IMR-90 (cell line): Measurements from ENCODE around the gene SYNGR2. TPM values are rescaled to one million over a fixed set of nuclear protein-coding genes. Genes with fewer than 3 reads are reported as not detected.

Experiments used
- ATAC-seq: fragments of 200-7000 bp; cut with Tn5 transposase; 2 replicates; pipeline ENCODE4 v1.9.1; 2020; ENCODE audit warnings: low read depth, mild to moderate bottlenecking, moderate library complexity
- BruUV-seq: library from RNA; stranded (reverse); fragments of 400-500 nt; replicated peaks from 2 replicates; lab custom pipeline; 2021; lab: Mats Ljungman, UMichigan
- CTCF ChIA-PET: fragments of 300-600 bp; formaldehyde crosslinking; extraction: SDS; loops from one replicate; lab custom pipeline; 2021; ENCODE audit warnings: antibody characterized with exemption; lab: Yijun Ruan, JAX
- POLR2A ChIA-PET: fragments of 300-600 bp; sonication (Branson Sonifier 250); formaldehyde crosslinking; loops from one replicate; lab custom pipeline; 2022; ENCODE audit warnings: antibody characterized with exemption; ENCODE audit not compliant: unreplicated experiment; lab: Charles Lee
- DNase-seq: peaks from one replicate; pipeline ENCODE4 v3.0.0; 2013
- H2AFZ ChIP-seq: replicated peaks from 2 replicates; pipeline ENCODE3; 2013; ENCODE audit warnings: low read length, mild to moderate bottlenecking; ENCODE audit not compliant: poor library complexity
- H2AK5ac ChIP-seq: 2 replicates; pipeline ENCODE4 v1.6.1; 2013; ENCODE audit warnings: low read depth, low read length, inconsistent platforms
- H2AK9ac ChIP-seq: replicated peaks from 2 replicates; pipeline ENCODE3; 2013; ENCODE audit warnings: mild to moderate bottlenecking, low read depth, low read length, moderate library complexity; ENCODE audit not compliant: poor library complexity
- H2BK120ac ChIP-seq: 2 replicates; pipeline ENCODE4 v1.6.1; 2013; ENCODE audit warnings: low read depth, low read length, inconsistent platforms
- H2BK15ac ChIP-seq: 3 replicates; pipeline ENCODE4 v1.6.1; 2013; ENCODE audit warnings: low read depth, low read length, inconsistent platforms
- H2BK20ac ChIP-seq: 2 replicates; pipeline ENCODE4 v1.6.1; 2013; ENCODE audit warnings: low read depth, mild to moderate bottlenecking, inconsistent platforms, low read length, moderate library complexity
- H2BK5ac ChIP-seq: 2 replicates; pipeline ENCODE4 v1.6.1; 2013; ENCODE audit warnings: mild to moderate bottlenecking, low read depth, low read length, inconsistent platforms; ENCODE audit not compliant: poor library complexity, severe bottlenecking
- H3K14ac ChIP-seq: replicated peaks from 2 replicates; pipeline ENCODE4 v1.6.1; 2013; ENCODE audit warnings: low read depth, low read length, inconsistent platforms
- H3K18ac ChIP-seq: 2 replicates; pipeline ENCODE4 v1.6.1; 2013; ENCODE audit warnings: low read depth, low read length, control low read depth
- H3K23ac ChIP-seq: 2 replicates; pipeline ENCODE4 v1.6.1; 2013; ENCODE audit warnings: low read depth, low read length, inconsistent platforms
- H3K27ac ChIP-seq: 2 replicates; pipeline ENCODE4 v1.5.1; 2013; ENCODE audit warnings: mild to moderate bottlenecking, control low read depth, low read length; ENCODE audit not compliant: insufficient read depth
- H3K27me3 ChIP-seq: 2 replicates; pipeline ENCODE4 v1.6.1; 2013; ENCODE audit warnings: low read length; ENCODE audit not compliant: control insufficient read depth, insufficient read depth
- H3K36me3 ChIP-seq: 2 replicates; pipeline ENCODE4 v1.6.1; 2013; ENCODE audit warnings: low read length, mixed read lengths; ENCODE audit not compliant: control insufficient read depth, insufficient read depth
- H3K4ac ChIP-seq: 2 replicates; pipeline ENCODE4 v1.6.1; 2013; ENCODE audit warnings: low read depth, low read length, inconsistent platforms
- H3K4me1 ChIP-seq: 2 replicates; pipeline ENCODE4 v1.6.1; 2013; ENCODE audit warnings: low read length, mixed read lengths; ENCODE audit not compliant: control insufficient read depth, insufficient read depth
- H3K4me2 ChIP-seq: 2 replicates; pipeline ENCODE4 v1.6.1; 2013; ENCODE audit warnings: low read depth, mild to moderate bottlenecking, control low read depth, low read length, moderate library complexity
- H3K4me3 ChIP-seq: 2 replicates; pipeline ENCODE4 v1.5.1; 2013; ENCODE audit warnings: low read depth, mild to moderate bottlenecking, control low read depth, low read length, moderate library complexity; ENCODE audit not compliant: insufficient read depth
- H3K56ac ChIP-seq: 2 replicates; pipeline ENCODE4 v1.6.1; 2013; ENCODE audit warnings: low read length, inconsistent platforms; ENCODE audit not compliant: insufficient read depth; ENCODE audit errors: extremely low read depth
- H3K79me1 ChIP-seq, 2 experiments: 2 replicates each; pipeline ENCODE4 v1.6.1; 2013; ENCODE audit warnings: low read length in 2 of 2, inconsistent platforms in 1 of 2, low read depth in 1 of 2
- H3K9ac ChIP-seq: 2 replicates; pipeline ENCODE4 v1.6.1; 2013; ENCODE audit warnings: low read depth, low read length, control low read depth
- H3K9me1 ChIP-seq: 2 replicates; pipeline ENCODE4 v1.6.1; 2013; ENCODE audit warnings: low read length, inconsistent platforms; ENCODE audit not compliant: insufficient read depth
- H3K9me3 ChIP-seq: 2 replicates; pipeline ENCODE4 v1.6.1; 2013; ENCODE audit warnings: low read length; ENCODE audit not compliant: control insufficient read depth, insufficient read depth
- H4K20me1 ChIP-seq: 2 replicates; pipeline ENCODE4 v1.6.1; 2013; ENCODE audit warnings: low read length, inconsistent platforms; ENCODE audit not compliant: insufficient read depth
- H4K5ac ChIP-seq: 2 replicates; pipeline ENCODE4 v1.6.1; 2013; ENCODE audit warnings: mild to moderate bottlenecking, low read depth, low read length, control low read depth
- H4K8ac ChIP-seq, 2 experiments: 2 replicates each; pipeline ENCODE4 v1.6.1; 2013; ENCODE audit warnings: low read depth in 2 of 2, low read length in 2 of 2, control low read depth in 1 of 2, inconsistent platforms in 1 of 2
- H4K91ac ChIP-seq: 2 replicates; pipeline ENCODE4 v1.6.1; 2013; ENCODE audit warnings: low read depth, low read length, inconsistent platforms; ENCODE audit not compliant: insufficient read depth
- BHLHE40 ChIP-seq: fragments of 150-350 bp; IDR thresholded peaks from 2 replicates; pipeline ENCODE4 v1.6.1; 2016; ENCODE audit warnings: mild to moderate bottlenecking, low read depth, low read length
- CEBPB ChIP-seq: IDR thresholded peaks from 2 replicates; pipeline ENCODE4 v1.6.1; 2012; ENCODE audit warnings: low read depth, low read length, improper control_type of control experiment
- CHD1 ChIP-seq: IDR thresholded peaks from 2 replicates; pipeline ENCODE4 v1.6.1; 2012; ENCODE audit warnings: low read depth, low read length, improper control_type of control experiment
- FOS ChIP-seq: fragments of 150-350 bp; IDR thresholded peaks from 2 replicates; pipeline ENCODE4 v1.6.1; 2016; ENCODE audit warnings: low read depth, low read length
- MAFK ChIP-seq: IDR thresholded peaks from 2 replicates; pipeline ENCODE4 v1.6.1; 2012; ENCODE audit warnings: low read depth, low read length, improper control_type of control experiment
- MAZ ChIP-seq: IDR thresholded peaks from 2 replicates; pipeline ENCODE4 v1.6.1; 2012; ENCODE audit warnings: low read depth, mild to moderate bottlenecking, low read length, improper control_type of control experiment, moderate library complexity, borderline replicate concordance
- MXI1 ChIP-seq: IDR thresholded peaks from 2 replicates; pipeline ENCODE4 v1.6.1; 2012; ENCODE audit warnings: low read depth, mild to moderate bottlenecking, low read length, moderate library complexity, borderline replicate concordance
- NFE2L2 ChIP-seq: fragments of 150-350 bp; IDR thresholded peaks from 2 replicates; pipeline ENCODE4 v1.6.1; 2016; ENCODE audit warnings: low read depth, mild to moderate bottlenecking, low read length
- POLR2A ChIP-seq: IDR thresholded peaks from 2 replicates; pipeline ENCODE4 v1.6.1; 2012; ENCODE audit warnings: mild to moderate bottlenecking, low read depth, low read length
- RAD21 ChIP-seq: IDR thresholded peaks from 2 replicates; pipeline ENCODE4 v1.6.1; 2012; ENCODE audit warnings: low read length, improper control_type of control experiment
- RCOR1 ChIP-seq: IDR thresholded peaks from 2 replicates; pipeline ENCODE4 v1.6.1; 2012; ENCODE audit warnings: mild to moderate bottlenecking, low read length, improper control_type of control experiment; ENCODE audit not compliant: insufficient replicate concordance
- RFX5 ChIP-seq: IDR thresholded peaks from 2 replicates; pipeline ENCODE4 v1.8.0; 2012; ENCODE audit warnings: low read depth, mild to moderate bottlenecking, low read length, moderate library complexity
- SMC3 ChIP-seq: fragments of 150-350 bp; IDR thresholded peaks from 2 replicates; pipeline ENCODE4 v1.6.1; 2016; ENCODE audit warnings: low read depth, mild to moderate bottlenecking, antibody characterized with exemption, low read length, moderate library complexity
- WGBS, 2 experiments: methylation state at CpG; one replicate each; pipeline versions ENCODE4 v1.1.5 to v1.1.7; 2013; ENCODE audit warnings: missing lambda C conversion rate in 2 of 2; ENCODE audit not compliant: insufficient read length in 1 of 2; ENCODE audit errors: extremely low coverage in 2 of 2; 5-methylcytosine and 5-hydroxymethylcytosine counted together
- dilution Hi-C: fragments of 300-500 bp; cut with HindIII; formaldehyde crosslinking; loops from one replicate; pipeline ENCODE4 v1.14.3; 2018; ENCODE audit warnings: low sequenced_read_pairs; ENCODE audit not compliant: unreplicated experiment
- in situ Hi-C: fragments of 300-500 bp; cut with MboI; formaldehyde crosslinking; loops from 3 replicates; pipeline ENCODE4 v1.14.3; 2019; ENCODE audit warnings: low sequenced_read_pairs, inconsistent platforms, mixed read lengths
- intact Hi-C: fragments of 100-400 bp; cut with micrococcal nuclease; formaldehyde crosslinking; loops from 2 replicates; pipeline ENCODE4 v1.10.0; 2022
- polyA plus RNA-seq, 3 experiments: library from polyadenylated mRNA; depleted of rRNA; stranded (reverse); fragments of >200 nt; gene quantifications; 2 replicates each; pipeline ENCODE4 v1.2.3, GENCODE V29; 2012; ENCODE audit warnings: low replicate concordance in 1 of 3
- total RNA-seq: library from RNA; depleted of rRNA; stranded (reverse); fragments of >200 nt; gene quantifications from 2 replicates; pipeline ENCODE4 v1.2.3, GENCODE V29; 2012
- TF ChIP-seq, protein P1 (sequence below): fragments of 150-350 bp; IDR thresholded peaks from 2 replicates; pipeline ENCODE4 v1.6.1; 2017; ENCODE audit warnings: mild to moderate bottlenecking, antibody characterized with exemption, low read length, low read depth
- TF ChIP-seq, protein P2 (sequence below): conservative IDR thresholded peaks from 2 replicates; pipeline ENCODE4 v1.5.1; 2012; ENCODE audit warnings: mild to moderate bottlenecking, low read depth, low read length, improper control_type of control experiment
- TF ChIP-seq, protein P3 (sequence below): fragments of 150-350 bp; IDR thresholded peaks from 2 replicates; pipeline ENCODE4 v1.6.1; 2016; ENCODE audit warnings: low read depth, mild to moderate bottlenecking, low read length, moderate library complexity, borderline replicate concordance

SYNGR2 gene
- total and polyA plus RNA-seq, 2 of the 4 experiments (the other 2 are of a cell fraction), result 11.1 to 63.1 TPM

DNA sequence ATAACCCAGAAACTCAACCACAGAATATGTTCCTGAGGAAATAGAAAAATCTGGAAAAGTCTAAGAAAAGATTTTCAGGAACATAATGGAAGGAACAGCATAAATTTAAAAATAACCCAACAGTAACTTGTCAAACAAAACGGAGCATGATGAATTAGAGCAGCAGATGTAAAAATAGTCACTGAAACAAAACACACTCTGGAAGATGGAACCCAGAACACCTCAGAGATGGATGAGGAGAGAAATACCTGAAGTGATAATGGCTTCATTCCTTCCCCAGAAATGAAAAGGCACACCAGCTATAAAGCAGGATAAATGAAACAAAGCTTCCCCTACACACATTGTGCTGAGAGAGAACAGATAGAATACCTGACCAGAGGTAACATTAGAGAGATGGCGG lies 12.1 kb downstream of the SYNGR2 start:
- intact Hi-C loops (no loop called here), in situ Hi-C loops (no loop called here), dilution Hi-C loops (no loop called here)
- Histone ChIP-seq H4K5ac (peak overlapping the region; percentile 64; the same call in 1 of the 2 replicates), H4K91ac (peak overlapping the region; percentile 36), H2BK15ac (no peak overlapping the region), H2BK5ac (peak overlapping the region; percentile 64), H3K18ac (peak overlapping the region; percentile 48; the same call in 1 of the 2 replicates), H2BK120ac (peak overlapping the region; percentile 37; the same call in 1 of the 2 replicates), H3K4me1 (peaks cover 13% of the 10 kb centered on the region), H2BK20ac (no peak overlapping the region; the same call in 1 of the 2 replicates), H3K23ac (peak overlapping the region; percentile 76), H2AK5ac (no peak overlapping the region; the same call in 1 of the 2 replicates), H4K20me1 (0 out of 2 replicates have a peak, but pooled peaks cover 6% of the 10 kb centered on the region), H3K9me1 (peaks cover 17% of the 10 kb centered on the region; the same call in 1 of the 2 replicates), H2AK9ac (peak overlapping the region; percentile 7), H3K14ac (peak overlapping the region; percentile 25; the same call in 1 of the 2 replicates), H2AFZ (no peak overlapping the region), H4K8ac (peak overlapping the region in 1 of 2 experiments; percentile 90; a peak in 3 of 4 replicates), H3K36me3 (no peaks in the 10 kb centered on the region; the same call in 1 of the 2 replicates), H3K4ac (peak overlapping the region; percentile 41), H3K27ac (no peak overlapping the region), H3K56ac (peak overlapping the region; percentile 38; the same call in 1 of the 2 replicates), H3K4me3 (no peak overlapping the region), H3K79me1 (peaks cover 17 to 67% of the 10 kb centered on the region in 2 experiments; a peak in 3 of 4 replicates), H3K9me3 (no peaks in the 10 kb centered on the region), H3K27me3 (no peaks in the 10 kb centered on the region), H3K9ac (no peak overlapping the region), H3K4me2 (peak overlapping the region; percentile 94; the same call in 1 of the 2 replicates)
- TF ChIP-seq RCOR1 (no peak), FOS (no peak), MAFK (no peak), NFE2L2 (no peak), CHD1 (no peak), MAZ (no peak), CEBPB (no peak), BHLHE40 (no peak), SMC3 (no peak), RFX5 (no peak), RAD21 (no peak), MXI1 (no peak), POLR2A (no peak)
- TF ChIP-seq, protein P1, sequence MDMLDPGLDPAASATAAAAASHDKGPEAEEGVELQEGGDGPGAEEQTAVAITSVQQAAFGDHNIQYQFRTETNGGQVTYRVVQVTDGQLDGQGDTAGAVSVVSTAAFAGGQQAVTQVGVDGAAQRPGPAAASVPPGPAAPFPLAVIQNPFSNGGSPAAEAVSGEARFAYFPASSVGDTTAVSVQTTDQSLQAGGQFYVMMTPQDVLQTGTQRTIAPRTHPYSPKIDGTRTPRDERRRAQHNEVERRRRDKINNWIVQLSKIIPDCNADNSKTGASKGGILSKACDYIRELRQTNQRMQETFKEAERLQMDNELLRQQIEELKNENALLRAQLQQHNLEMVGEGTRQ, result no peak
- TF ChIP-seq, protein P2, sequence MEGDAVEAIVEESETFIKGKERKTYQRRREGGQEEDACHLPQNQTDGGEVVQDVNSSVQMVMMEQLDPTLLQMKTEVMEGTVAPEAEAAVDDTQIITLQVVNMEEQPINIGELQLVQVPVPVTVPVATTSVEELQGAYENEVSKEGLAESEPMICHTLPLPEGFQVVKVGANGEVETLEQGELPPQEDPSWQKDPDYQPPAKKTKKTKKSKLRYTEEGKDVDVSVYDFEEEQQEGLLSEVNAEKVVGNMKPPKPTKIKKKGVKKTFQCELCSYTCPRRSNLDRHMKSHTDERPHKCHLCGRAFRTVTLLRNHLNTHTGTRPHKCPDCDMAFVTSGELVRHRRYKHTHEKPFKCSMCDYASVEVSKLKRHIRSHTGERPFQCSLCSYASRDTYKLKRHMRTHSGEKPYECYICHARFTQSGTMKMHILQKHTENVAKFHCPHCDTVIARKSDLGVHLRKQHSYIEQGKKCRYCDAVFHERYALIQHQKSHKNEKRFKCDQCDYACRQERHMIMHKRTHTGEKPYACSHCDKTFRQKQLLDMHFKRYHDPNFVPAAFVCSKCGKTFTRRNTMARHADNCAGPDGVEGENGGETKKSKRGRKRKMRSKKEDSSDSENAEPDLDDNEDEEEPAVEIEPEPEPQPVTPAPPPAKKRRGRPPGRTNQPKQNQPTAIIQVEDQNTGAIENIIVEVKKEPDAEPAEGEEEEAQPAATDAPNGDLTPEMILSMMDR, result no peak
- TF ChIP-seq, protein P3, sequence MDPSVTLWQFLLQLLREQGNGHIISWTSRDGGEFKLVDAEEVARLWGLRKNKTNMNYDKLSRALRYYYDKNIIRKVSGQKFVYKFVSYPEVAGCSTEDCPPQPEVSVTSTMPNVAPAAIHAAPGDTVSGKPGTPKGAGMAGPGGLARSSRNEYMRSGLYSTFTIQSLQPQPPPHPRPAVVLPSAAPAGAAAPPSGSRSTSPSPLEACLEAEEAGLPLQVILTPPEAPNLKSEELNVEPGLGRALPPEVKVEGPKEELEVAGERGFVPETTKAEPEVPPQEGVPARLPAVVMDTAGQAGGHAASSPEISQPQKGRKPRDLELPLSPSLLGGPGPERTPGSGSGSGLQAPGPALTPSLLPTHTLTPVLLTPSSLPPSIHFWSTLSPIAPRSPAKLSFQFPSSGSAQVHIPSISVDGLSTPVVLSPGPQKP, result no peak
- ChIA-PET POLR2A (no interaction called here), CTCF (no interaction called here)
- DNase-seq (no peak), ATAC-seq (no peak)
- 100% methylated on average over 1 of the region's 2 CpGs; no CpG with 5 or more reads in 1 of the 2 experiments for WGBS, 2 experiments
- BruUV-seq, result no TSS peak
